Cardiac muscle cell (in vitro differentiated cells and primary cell): Measurements from ENCODE around the gene SUSD1. TPM values are rescaled to one million over a fixed set of nuclear protein-coding genes. Genes with fewer than 3 reads are reported as not detected.

ENCODE experiments used
- DNase-seq, 2 donors: peaks; one replicate each; pipeline versions ENCODE4 v3.0.0 to v3.0.0-alpha.2; 2010 to 2017; ENCODE audit warnings: low read depth in 1 of 2, low spot score in 1 of 2
- H3K27ac ChIP-seq: fragments of 200-600 bp; sonication (generic); 2 replicates; pipeline ENCODE4 v1.5.1; 2016
- H3K27me3 ChIP-seq: fragments of 200-600 bp; sonication (generic); 2 replicates; pipeline ENCODE4 v1.6.0; 2016; ENCODE audit warnings: control low read depth
- H3K36me3 ChIP-seq: fragments of 200-600 bp; sonication (generic); 2 replicates; pipeline ENCODE4 v1.5.1; 2016; ENCODE audit warnings: control low read depth
- H3K4me1 ChIP-seq: fragments of 200-600 bp; sonication (generic); 2 replicates; pipeline ENCODE4 v1.8.1; 2017; ENCODE audit warnings: low read depth, mild to moderate bottlenecking, mixed run types
- H3K4me3 ChIP-seq: fragments of 200-600 bp; sonication (generic); 2 replicates; pipeline ENCODE4 v1.5.1; 2016; ENCODE audit warnings: mild to moderate bottlenecking
- H3K9me3 ChIP-seq: fragments of 200-600 bp; sonication (generic); 2 replicates; pipeline ENCODE4 v1.5.1; 2017; ENCODE audit warnings: low read depth, mild to moderate bottlenecking, control low read depth
- polyA plus RNA-seq: library from polyadenylated mRNA; unstranded; fragments of >200 nt; fragmentation: Nextera tagmentation; extraction: Ambion mirVana; gene quantifications from 2 replicates; pipeline ENCODE4 v1.2.1, GENCODE V29; 2016
- total RNA-seq: library from RNA; depleted of rRNA; stranded (reverse); fragments of >200 nt; gene quantifications from 2 replicates; pipeline ENCODE4 v1.2.3, GENCODE V29; 2016
- TF ChIP-seq, protein P1 (sequence below): IDR thresholded peaks from 2 replicates; pipeline ENCODE4 v1.5.1; 2012; ENCODE audit warnings: low read depth, mild to moderate bottlenecking, low read length

Gene SUSD1
- total and polyA plus RNA-seq, 2 experiments from 2014 or later = 9.7 to 15.2 TPM

- peaks cover 5% of the 10 kb centered on the region for H3K27me3 ChIP-seq
- no peaks in the 10 kb centered on the region for H3K36me3 ChIP-seq
- no peaks in the 10 kb centered on the region for H3K9me3 ChIP-seq
- no peak for DNase-seq
- TF ChIP-seq, protein P1, sequence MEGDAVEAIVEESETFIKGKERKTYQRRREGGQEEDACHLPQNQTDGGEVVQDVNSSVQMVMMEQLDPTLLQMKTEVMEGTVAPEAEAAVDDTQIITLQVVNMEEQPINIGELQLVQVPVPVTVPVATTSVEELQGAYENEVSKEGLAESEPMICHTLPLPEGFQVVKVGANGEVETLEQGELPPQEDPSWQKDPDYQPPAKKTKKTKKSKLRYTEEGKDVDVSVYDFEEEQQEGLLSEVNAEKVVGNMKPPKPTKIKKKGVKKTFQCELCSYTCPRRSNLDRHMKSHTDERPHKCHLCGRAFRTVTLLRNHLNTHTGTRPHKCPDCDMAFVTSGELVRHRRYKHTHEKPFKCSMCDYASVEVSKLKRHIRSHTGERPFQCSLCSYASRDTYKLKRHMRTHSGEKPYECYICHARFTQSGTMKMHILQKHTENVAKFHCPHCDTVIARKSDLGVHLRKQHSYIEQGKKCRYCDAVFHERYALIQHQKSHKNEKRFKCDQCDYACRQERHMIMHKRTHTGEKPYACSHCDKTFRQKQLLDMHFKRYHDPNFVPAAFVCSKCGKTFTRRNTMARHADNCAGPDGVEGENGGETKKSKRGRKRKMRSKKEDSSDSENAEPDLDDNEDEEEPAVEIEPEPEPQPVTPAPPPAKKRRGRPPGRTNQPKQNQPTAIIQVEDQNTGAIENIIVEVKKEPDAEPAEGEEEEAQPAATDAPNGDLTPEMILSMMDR = no peak
- H3K27ac ChIP-seq = no peak overlapping the region
- no peak overlapping the region for H3K4me3 ChIP-seq
- no peaks in the 10 kb centered on the region for H3K4me1 ChIP-seq
These were observed 4.7 kb upstream of the SUSD1 start for GRCh38 chr9:112179816-112180215.

GRCh38 chr9:112176524-112176923, 1.4 kb upstream of the SUSD1 start:
- Histone ChIP-seq H3K36me3 (no peaks in the 10 kb centered on the region), H3K9me3 (no peaks in the 10 kb centered on the region), H3K4me1 (no peaks in the 10 kb centered on the region), H3K27ac (no peak overlapping the region), H3K4me3 (no peak overlapping the region), H3K27me3 (peaks cover 5% of the 10 kb centered on the region)
- no peak for DNase-seq
- TF ChIP-seq, protein P1 = no peak

DNA sequence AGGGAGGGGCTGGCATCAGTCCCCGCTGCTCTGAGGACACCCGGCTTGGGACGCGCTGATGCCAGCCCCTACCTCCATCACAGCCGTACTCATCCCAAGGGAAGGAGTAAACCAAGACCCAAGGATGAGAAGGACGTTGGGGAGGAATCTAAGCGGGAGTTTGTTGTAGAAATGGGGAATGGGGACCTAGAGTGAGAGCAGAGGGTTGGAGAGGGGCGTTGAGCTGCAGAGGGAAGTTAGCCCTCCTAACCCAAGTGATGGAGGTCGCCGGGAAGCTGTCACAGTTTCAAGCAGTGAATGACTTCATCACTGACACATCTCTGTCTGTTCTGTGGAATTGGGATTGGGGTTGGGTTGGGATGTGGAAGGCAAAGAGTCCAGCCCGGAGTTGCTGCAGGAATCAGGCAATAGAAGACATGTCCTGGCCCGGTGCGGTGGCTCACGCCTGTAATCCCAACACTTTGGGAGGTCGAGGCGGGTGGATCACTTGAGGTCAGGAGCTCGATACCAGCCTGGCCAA, 759 bp upstream of the SUSD1 start:
- no peak for DNase-seq
- H3K4me1 ChIP-seq = no peaks in the 10 kb centered on the region
- no peak overlapping the region for H3K27ac ChIP-seq
- TF ChIP-seq, protein P1 = no peak
- peaks cover 5% of the 10 kb centered on the region for H3K27me3 ChIP-seq
- H3K9me3 ChIP-seq = no peaks in the 10 kb centered on the region
- H3K36me3 ChIP-seq = no peaks in the 10 kb centered on the region
- H3K4me3 ChIP-seq = peak overlapping the region; percentile 64

GRCh38 chr9:112174222-112174964, 704 bp downstream of the SUSD1 start:
- peak; percentile 35 to 55 for DNase-seq
- TF ChIP-seq, protein P1 = no peak
- no peaks in the 10 kb centered on the region for H3K9me3 ChIP-seq
- H3K4me3 ChIP-seq = peak overlapping the region; percentile 64
- H3K27me3 ChIP-seq = peaks cover 5% of the 10 kb centered on the region
- H3K36me3 ChIP-seq = no peaks in the 10 kb centered on the region
- H3K27ac ChIP-seq = no peak overlapping the region
- H3K4me1 ChIP-seq = no peaks in the 10 kb centered on the region

GRCh38 chr9:112173489-112174221, 1.4 kb downstream of the SUSD1 start:
- Histone ChIP-seq H3K4me1 (no peaks in the 10 kb centered on the region), H3K27ac (no peak overlapping the region), H3K9me3 (no peaks in the 10 kb centered on the region), H3K36me3 (no peaks in the 10 kb centered on the region), H3K27me3 (peaks cover 5% of the 10 kb centered on the region), H3K4me3 (no peak overlapping the region)
- TF ChIP-seq, protein P1 = no peak
- DNase-seq = no peak
